KMS-11 (cell line): ENCODE results near the gene ITPR1.

ENCODE experiments used
- H2AFZ ChIP-seq: fragments of 200-600 bp; sonication (generic); 2 replicates; pipeline ENCODE4 v1.6.1; 2016; ENCODE audit warnings: antibody characterized with exemption, mixed run types, low read depth
- H3K27ac ChIP-seq: fragments of 200-600 bp; sonication (generic); 2 replicates; pipeline ENCODE4 v1.6.1; 2016; ENCODE audit warnings: mild to moderate bottlenecking, mixed run types
- H3K27me3 ChIP-seq: fragments of 200-600 bp; sonication (generic); 2 replicates; pipeline ENCODE4 v1.6.1; 2017; ENCODE audit warnings: mild to moderate bottlenecking, low read depth, mixed run types, moderate library complexity; ENCODE audit not compliant: insufficient read depth
- H3K36me3 ChIP-seq: fragments of 200-600 bp; sonication (generic); 2 replicates; pipeline ENCODE4 v1.6.1; 2017; ENCODE audit warnings: mild to moderate bottlenecking, mixed run types; ENCODE audit not compliant: insufficient read depth
- H3K4me1 ChIP-seq: fragments of 200-600 bp; sonication (generic); 2 replicates; pipeline ENCODE4 v1.6.1; 2016; ENCODE audit warnings: mild to moderate bottlenecking, low read depth, mixed run types; ENCODE audit not compliant: poor library complexity, severe bottlenecking
- H3K4me2 ChIP-seq: fragments of 200-600 bp; sonication (generic); 2 replicates; pipeline ENCODE4 v1.7.0; 2016; ENCODE audit warnings: mild to moderate bottlenecking, mixed run types
- H3K4me3 ChIP-seq: fragments of 200-600 bp; sonication (generic); IDR thresholded peaks from 2 replicates; pipeline ENCODE4 v1.6.1; 2017; ENCODE audit warnings: low read depth, low read length, mixed read lengths; ENCODE audit not compliant: insufficient read depth
- H3K79me2 ChIP-seq: fragments of 200-600 bp; sonication (generic); 2 replicates; pipeline ENCODE4 v1.6.1; 2016; ENCODE audit warnings: low read depth, mixed run types; ENCODE audit not compliant: insufficient read depth
- H3K9ac ChIP-seq: fragments of 200-600 bp; sonication (generic); 2 replicates; pipeline ENCODE4 v1.6.1; 2016; ENCODE audit warnings: mild to moderate bottlenecking, mixed run types
- H4K20me1 ChIP-seq: fragments of 200-600 bp; sonication (generic); 2 replicates; pipeline ENCODE4 v1.6.1; 2016; ENCODE audit warnings: mild to moderate bottlenecking, mixed run types; ENCODE audit not compliant: insufficient read depth
- TF ChIP-seq, protein P1 (sequence below): fragments of 200-600 bp; sonication (generic); conservative IDR thresholded peaks from 2 replicates; pipeline ENCODE4 v1.6.1; 2017; ENCODE audit warnings: low read depth, mild to moderate bottlenecking, antibody characterized with exemption, low read length, moderate library complexity, mixed read lengths

ITPR1 gene

DNA sequence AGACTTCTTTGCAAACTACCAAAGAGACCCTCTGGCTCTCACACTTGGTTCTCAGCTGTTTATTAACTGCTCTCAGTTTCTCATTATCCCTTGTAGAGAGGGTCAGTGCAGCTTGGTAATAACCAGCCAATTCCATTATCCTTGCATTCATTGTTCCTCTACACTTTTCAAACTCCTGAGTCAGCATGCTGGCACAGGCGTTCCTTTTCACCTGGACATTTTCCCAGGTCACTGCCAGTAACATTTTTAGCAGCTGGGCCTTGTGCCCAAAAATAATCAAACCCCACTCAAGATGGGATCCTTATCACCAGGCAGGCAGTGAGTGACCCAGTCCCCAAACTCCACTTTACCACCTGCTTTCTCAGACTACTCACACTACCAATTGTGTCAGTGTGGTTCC lies 21.2 kb upstream of the ITPR1 start:
- Histone ChIP-seq H3K4me1 (no peaks in the 10 kb centered on the region), H3K9ac (no peak overlapping the region), H3K79me2 (no peaks in the 10 kb centered on the region), H2AFZ (no peak overlapping the region), H3K4me2 (no peak overlapping the region), H4K20me1 (no peaks in the 10 kb centered on the region), H3K27ac (no peak overlapping the region), H3K4me3 (no peak overlapping the region), H3K36me3 (no peaks in the 10 kb centered on the region), H3K27me3 (no peaks in the 10 kb centered on the region)
- TF ChIP-seq, protein P1, sequence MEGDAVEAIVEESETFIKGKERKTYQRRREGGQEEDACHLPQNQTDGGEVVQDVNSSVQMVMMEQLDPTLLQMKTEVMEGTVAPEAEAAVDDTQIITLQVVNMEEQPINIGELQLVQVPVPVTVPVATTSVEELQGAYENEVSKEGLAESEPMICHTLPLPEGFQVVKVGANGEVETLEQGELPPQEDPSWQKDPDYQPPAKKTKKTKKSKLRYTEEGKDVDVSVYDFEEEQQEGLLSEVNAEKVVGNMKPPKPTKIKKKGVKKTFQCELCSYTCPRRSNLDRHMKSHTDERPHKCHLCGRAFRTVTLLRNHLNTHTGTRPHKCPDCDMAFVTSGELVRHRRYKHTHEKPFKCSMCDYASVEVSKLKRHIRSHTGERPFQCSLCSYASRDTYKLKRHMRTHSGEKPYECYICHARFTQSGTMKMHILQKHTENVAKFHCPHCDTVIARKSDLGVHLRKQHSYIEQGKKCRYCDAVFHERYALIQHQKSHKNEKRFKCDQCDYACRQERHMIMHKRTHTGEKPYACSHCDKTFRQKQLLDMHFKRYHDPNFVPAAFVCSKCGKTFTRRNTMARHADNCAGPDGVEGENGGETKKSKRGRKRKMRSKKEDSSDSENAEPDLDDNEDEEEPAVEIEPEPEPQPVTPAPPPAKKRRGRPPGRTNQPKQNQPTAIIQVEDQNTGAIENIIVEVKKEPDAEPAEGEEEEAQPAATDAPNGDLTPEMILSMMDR, result no peak

DNA sequence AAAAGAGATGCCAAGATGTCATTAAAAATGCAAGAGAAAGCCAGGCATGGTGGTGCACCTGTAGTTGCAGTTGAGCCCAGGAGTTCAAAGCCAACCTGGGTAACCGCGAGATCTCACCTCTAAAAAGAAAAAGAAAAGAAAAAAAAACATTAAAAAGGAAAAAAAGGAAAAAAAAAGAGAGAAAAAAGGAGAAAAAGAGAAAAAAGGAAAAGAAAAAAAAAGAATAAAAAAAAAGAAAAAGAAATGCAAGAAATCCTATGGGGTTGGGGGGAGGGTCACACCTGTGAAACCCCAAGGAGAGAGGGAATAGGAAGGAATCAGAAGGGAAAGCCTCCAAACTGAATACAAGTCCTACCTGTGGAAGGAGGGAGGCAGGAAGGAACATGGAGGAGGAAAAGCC lies 20.8 kb upstream of the ITPR1 start:
- no peaks in the 10 kb centered on the region for H3K27me3 ChIP-seq
- H3K4me1 ChIP-seq, result no peaks in the 10 kb centered on the region
- TF ChIP-seq, protein P1, result no peak
- H3K36me3 ChIP-seq, result no peaks in the 10 kb centered on the region
- no peak overlapping the region for H3K4me2 ChIP-seq
- no peak overlapping the region for H2AFZ ChIP-seq
- H3K9ac ChIP-seq, result no peak overlapping the region
- no peaks in the 10 kb centered on the region for H3K79me2 ChIP-seq
- H4K20me1 ChIP-seq, result no peaks in the 10 kb centered on the region
- H3K27ac ChIP-seq, result no peak overlapping the region
- no peak overlapping the region for H3K4me3 ChIP-seq

DNA sequence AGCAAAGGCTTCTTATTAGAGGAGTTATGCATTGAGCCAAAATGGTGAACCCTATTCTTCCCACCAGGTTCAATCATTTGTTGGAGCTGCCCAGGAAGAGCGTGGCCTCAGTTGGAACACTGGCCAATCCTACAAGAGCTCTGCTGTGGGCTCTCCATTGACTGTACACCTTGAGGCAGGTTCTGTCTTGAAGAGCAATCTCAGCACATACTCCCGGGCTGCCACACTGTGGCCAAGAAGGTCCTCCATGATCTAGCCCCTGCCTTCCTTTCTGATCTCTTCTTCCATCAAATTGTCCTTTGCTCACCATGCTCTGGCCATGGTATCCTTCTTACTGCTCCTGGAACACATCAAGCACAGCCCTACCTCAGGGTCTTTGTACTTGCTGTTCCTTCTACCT lies 20.4 kb upstream of the ITPR1 start:
- H3K4me1 ChIP-seq, result no peaks in the 10 kb centered on the region
- H2AFZ ChIP-seq, result no peak overlapping the region
- H3K27ac ChIP-seq, result no peak overlapping the region
- H4K20me1 ChIP-seq, result no peaks in the 10 kb centered on the region
- H3K27me3 ChIP-seq, result no peaks in the 10 kb centered on the region
- no peaks in the 10 kb centered on the region for H3K36me3 ChIP-seq
- H3K4me2 ChIP-seq, result no peak overlapping the region
- no peak overlapping the region for H3K4me3 ChIP-seq
- H3K79me2 ChIP-seq, result no peaks in the 10 kb centered on the region
- TF ChIP-seq, protein P1, result no peak
- no peak overlapping the region for H3K9ac ChIP-seq

DNA sequence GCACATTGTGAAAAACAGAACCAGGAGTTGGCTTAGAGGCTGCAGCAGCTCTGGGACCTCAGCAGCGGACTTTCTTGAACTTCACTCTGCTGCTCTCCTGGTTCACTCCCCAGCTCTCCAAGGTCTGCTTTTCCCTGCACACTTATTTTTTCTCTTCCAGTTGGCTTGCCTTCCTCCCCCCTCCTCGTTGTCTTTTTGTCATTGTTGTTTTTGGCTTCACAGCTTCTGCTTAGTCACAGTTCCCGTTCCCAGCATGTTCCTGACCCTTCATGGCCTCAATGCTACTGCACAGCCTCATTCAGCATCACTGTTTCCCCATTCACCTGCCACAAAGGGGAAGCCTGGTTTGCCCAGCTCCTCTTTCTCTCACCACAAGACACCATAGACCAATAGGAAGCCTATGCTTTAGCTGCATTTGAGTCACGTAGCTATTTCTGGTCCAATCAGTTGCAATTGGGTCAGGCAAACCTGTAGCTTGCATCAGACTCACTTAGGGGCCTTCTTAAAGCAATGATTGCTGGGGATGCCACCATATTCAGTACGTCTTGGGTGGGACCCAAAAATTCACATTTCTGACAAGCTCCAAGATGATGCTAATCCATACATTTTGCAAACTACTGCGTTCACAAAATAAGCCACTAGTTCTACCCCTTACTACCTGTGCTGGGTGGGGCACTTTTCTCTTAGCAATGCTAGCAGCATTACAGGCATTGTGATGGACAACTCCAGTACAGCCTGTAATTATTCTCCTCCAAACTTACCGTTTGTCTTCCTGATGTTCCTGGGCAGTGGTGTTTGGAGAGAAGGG lies 18.3 kb upstream of the ITPR1 start:
- TF ChIP-seq, protein P1, result no peak
- Histone ChIP-seq H3K9ac (no peak overlapping the region), H2AFZ (no peak overlapping the region), H3K4me3 (no peak overlapping the region), H3K36me3 (no peaks in the 10 kb centered on the region), H3K4me2 (no peak overlapping the region), H3K27ac (no peak overlapping the region), H3K27me3 (no peaks in the 10 kb centered on the region), H3K4me1 (no peaks in the 10 kb centered on the region), H3K79me2 (no peaks in the 10 kb centered on the region), H4K20me1 (no peaks in the 10 kb centered on the region)
